Mesenchymal stem cell (in vitro differentiated cells and primary cell): ENCODE results near the gene TNFSF13.

Experiments used
- DNase-seq: peaks from one replicate; pipeline ENCODE4 v3.0.0-alpha.2; 2013
- H2AFZ ChIP-seq: one replicate; pipeline ENCODE4 v1.6.1; 2013; ENCODE audit warnings: low read depth, mild to moderate bottlenecking, control low read depth, inconsistent platforms, low read length, moderate library complexity
- H2AK5ac ChIP-seq: 2 replicates; pipeline ENCODE4 v1.6.1; 2013; ENCODE audit warnings: low read length, moderate library complexity, mild to moderate bottlenecking, inconsistent platforms; ENCODE audit not compliant: severe bottlenecking
- H2BK120ac ChIP-seq: one replicate; pipeline ENCODE4 v1.6.1; 2013; ENCODE audit warnings: low read depth, mild to moderate bottlenecking, inconsistent platforms, low read length, moderate library complexity
- H2BK12ac ChIP-seq, 2 experiments: one replicate each; pipeline ENCODE4 v1.6.1; 2013; ENCODE audit warnings: inconsistent platforms in 2 of 2, low read length in 2 of 2, mild to moderate bottlenecking in 2 of 2, moderate library complexity in 2 of 2, control low read depth in 1 of 2
- H2BK15ac ChIP-seq: one replicate; pipeline ENCODE4 v1.6.1; 2013; ENCODE audit warnings: mild to moderate bottlenecking, low read depth, inconsistent platforms; ENCODE audit not compliant: poor library complexity, severe bottlenecking
- H2BK5ac ChIP-seq: 2 replicates; pipeline ENCODE4 v1.6.1; 2013; ENCODE audit warnings: low read depth, mild to moderate bottlenecking, low read length, control low read depth, inconsistent platforms; ENCODE audit not compliant: poor library complexity, severe bottlenecking
- H3K14ac ChIP-seq, 2 experiments: one replicate each; pipeline ENCODE4 v1.6.1; 2013; ENCODE audit warnings: inconsistent platforms in 2 of 2, low read length in 2 of 2, control low read depth in 1 of 2, mild to moderate bottlenecking in 1 of 2, moderate library complexity in 1 of 2
- H3K18ac ChIP-seq, 2 experiments: one replicate each; pipeline ENCODE4 v1.6.1; 2013; ENCODE audit warnings: inconsistent platforms in 2 of 2, low read length in 2 of 2, control low read depth in 1 of 2, low read depth in 1 of 2, mild to moderate bottlenecking in 1 of 2
- H3K23ac ChIP-seq, 2 experiments: one replicate each; pipeline ENCODE4 v1.6.1; 2013; ENCODE audit warnings: inconsistent platforms in 2 of 2, low read length in 2 of 2, mild to moderate bottlenecking in 2 of 2, moderate library complexity in 2 of 2, control low read depth in 1 of 2
- H3K27ac ChIP-seq: 2 replicates; pipeline ENCODE4 v1.5.1; 2013; ENCODE audit warnings: mild to moderate bottlenecking, moderate library complexity, low read length, control low read depth, inconsistent platforms; ENCODE audit not compliant: poor library complexity, severe bottlenecking
- H3K27me3 ChIP-seq, 2 experiments: 2 replicates each; pipeline versions ENCODE4 v1.6.1 to v1.7.0; 2013; ENCODE audit warnings: low read length in 2 of 2, mild to moderate bottlenecking in 2 of 2, moderate library complexity in 2 of 2, control low read depth in 1 of 2, inconsistent platforms in 1 of 2; ENCODE audit not compliant: control insufficient read depth in 1 of 2, insufficient read depth in 1 of 2
- H3K36me3 ChIP-seq, 2 experiments: 2 replicates each; pipeline versions ENCODE4 v1.6.1 to v1.7.0; 2013; ENCODE audit warnings: low read length in 2 of 2, control low read depth in 1 of 2, inconsistent platforms in 1 of 2, low read depth in 1 of 2, mild to moderate bottlenecking in 1 of 2; ENCODE audit not compliant: insufficient read depth in 2 of 2, control insufficient read depth in 1 of 2
- H3K4ac ChIP-seq, 2 experiments: one replicate each; pipeline ENCODE4 v1.6.1; 2013; ENCODE audit warnings: inconsistent platforms in 2 of 2, low read length in 2 of 2, mild to moderate bottlenecking in 2 of 2, moderate library complexity in 2 of 2, control low read depth in 1 of 2, low read depth in 1 of 2
- H3K4me1 ChIP-seq: 2 replicates; pipeline ENCODE4 v1.6.1; 2013; ENCODE audit warnings: low read depth, low read length, control low read depth; ENCODE audit not compliant: control insufficient read depth, insufficient read depth
- H3K4me2 ChIP-seq: 2 replicates; pipeline ENCODE4 v1.6.1; 2013; ENCODE audit warnings: low read length, mild to moderate bottlenecking, inconsistent platforms; ENCODE audit not compliant: poor library complexity, severe bottlenecking
- H3K4me3 ChIP-seq, 2 experiments: 2 replicates each; pipeline versions ENCODE4 v1.5.1 to v1.7.0; 2013; ENCODE audit warnings: low read length in 2 of 2, mild to moderate bottlenecking in 2 of 2, control low read depth in 1 of 2, low read depth in 1 of 2; ENCODE audit not compliant: insufficient read depth in 1 of 2
- H3K79me1 ChIP-seq: replicated peaks from 2 replicates; pipeline ENCODE4 v1.6.1; 2013; ENCODE audit warnings: mild to moderate bottlenecking, control low read depth, low read length, inconsistent platforms; ENCODE audit not compliant: poor library complexity, severe bottlenecking
- H3K9ac ChIP-seq: 2 replicates; pipeline ENCODE4 v1.7.0; 2013; ENCODE audit warnings: mild to moderate bottlenecking, low read length, moderate library complexity
- H3K9me3 ChIP-seq: 2 replicates; pipeline ENCODE4 v1.7.0; 2013; ENCODE audit warnings: mild to moderate bottlenecking, low read length; ENCODE audit not compliant: control insufficient read depth
- H4K8ac ChIP-seq: one replicate; pipeline ENCODE4 v1.6.1; 2013; ENCODE audit warnings: inconsistent platforms, mild to moderate bottlenecking, low read length, moderate library complexity
- H4K91ac ChIP-seq: one replicate; pipeline ENCODE4 v1.6.1; 2013; ENCODE audit warnings: mild to moderate bottlenecking, low read length, inconsistent platforms
- WGBS: methylation state at CpG from one replicate; pipeline ENCODE4 v1.1.7; 2013; ENCODE audit warnings: mixed read lengths; 5-methylcytosine and 5-hydroxymethylcytosine counted together

The TNFSF13 gene

DNA sequence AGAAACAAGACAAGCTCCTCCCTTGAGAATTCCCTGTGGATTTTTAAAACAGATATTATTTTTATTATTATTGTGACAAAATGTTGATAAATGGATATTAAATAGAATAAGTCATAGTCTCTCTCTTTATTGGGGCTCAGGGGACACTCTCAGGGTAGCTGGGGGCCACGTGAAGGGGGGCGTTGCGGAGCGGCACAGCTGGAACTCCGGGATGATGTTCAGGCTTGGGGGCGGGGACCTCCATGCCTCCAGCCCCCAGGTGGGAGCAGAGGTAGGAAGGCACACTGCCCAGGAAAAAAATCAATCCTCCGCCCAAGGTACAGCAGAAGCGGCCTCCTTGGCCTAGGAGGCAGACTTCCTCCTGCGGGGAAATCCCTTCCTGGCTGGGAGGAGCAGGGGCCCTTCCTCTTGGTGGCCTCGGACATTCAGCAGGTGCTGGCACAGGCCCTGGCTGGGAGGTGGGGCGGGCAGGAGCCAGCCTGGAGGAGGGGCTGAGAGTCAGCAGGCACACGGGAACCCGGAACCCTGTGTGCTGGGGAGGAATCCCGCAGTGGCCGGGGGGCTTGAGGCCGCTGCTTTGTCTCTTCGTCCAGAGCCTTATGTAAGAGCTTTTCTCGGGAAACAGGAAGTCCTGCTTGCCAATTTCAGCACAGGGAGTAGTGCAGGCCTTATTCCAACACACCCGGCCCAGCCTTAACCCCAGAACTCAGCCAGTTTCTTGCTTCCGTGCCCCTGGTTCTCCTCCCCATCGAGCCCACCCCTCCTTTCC is 591 bp upstream of the TNFSF13 start:
- Histone ChIP-seq H3K9me3 (no peaks in the 10 kb centered on the region), H3K27ac (no peak overlapping the region), H3K14ac (no peak overlapping the region), H3K4ac (no peak overlapping the region), H3K4me2 (peak overlapping the region; percentile 39), H4K91ac (peak overlapping the region; percentile 19), H2BK120ac (no peak overlapping the region), H3K36me3 (peaks cover 6% of the 10 kb centered on the region in 2 experiments), H3K79me1 (no peaks in the 10 kb centered on the region), H2BK5ac (no peak overlapping the region), H3K23ac (no peak overlapping the region), H2AK5ac (peak overlapping the region; percentile 9), H3K18ac (no peak overlapping the region), H3K27me3 (no peaks in the 10 kb centered on the region), H4K8ac (peak overlapping the region; percentile 86), H2AFZ (peak overlapping the region; percentile 1), H2BK12ac (peak overlapping the region in 1 of 2 experiments; percentile 32), H3K4me1 (peaks cover 15% of the 10 kb centered on the region), H3K9ac (peak overlapping the region; percentile 85), H2BK15ac (no peak overlapping the region), H3K4me3 (peak overlapping the region in 1 of 2 experiments; percentile 55)
- no peak for DNase-seq
- WGBS: 36% methylated on average over 21 of the region's 21 CpGs

DNA sequence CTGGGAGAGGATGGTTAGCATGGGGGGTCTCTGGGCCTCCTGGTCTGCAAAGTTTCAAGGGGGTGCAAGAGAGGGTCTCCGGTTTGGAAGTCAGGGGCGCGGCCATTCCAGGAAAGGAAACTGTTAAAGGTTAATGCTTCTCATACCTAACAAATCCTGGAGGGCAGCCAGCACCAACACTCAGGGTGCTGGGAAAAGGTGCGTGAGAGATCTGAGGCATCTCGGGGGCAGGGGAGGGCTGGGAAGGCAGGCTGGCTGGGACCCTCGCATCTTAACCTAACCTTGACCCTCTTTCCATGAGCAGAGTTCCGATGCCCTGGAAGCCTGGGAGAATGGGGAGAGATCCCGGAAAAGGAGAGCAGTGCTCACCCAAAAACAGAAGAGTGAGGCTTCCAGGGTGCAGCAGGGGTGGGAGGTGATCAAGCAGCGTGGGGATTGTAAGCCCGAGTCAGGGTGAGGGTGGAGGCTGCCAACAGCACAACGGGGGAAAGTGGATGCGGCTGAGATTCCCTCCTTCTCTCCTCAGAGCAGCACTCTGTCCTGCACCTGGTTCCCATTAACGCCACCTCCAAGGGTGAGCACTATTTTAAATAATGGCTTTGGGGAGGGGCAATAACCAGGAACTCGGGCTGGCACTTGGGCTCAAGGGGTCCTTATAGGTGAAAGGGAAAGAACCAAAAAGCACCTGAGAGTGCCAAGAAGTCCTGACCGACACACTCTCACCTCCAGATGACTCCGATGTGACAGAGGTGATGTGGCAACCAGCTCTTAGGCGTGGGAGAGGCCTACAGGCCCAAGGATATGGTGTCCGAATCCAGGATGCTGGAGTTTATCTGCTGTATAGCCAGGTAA is 996 bp downstream of the TNFSF13 start:
- Histone ChIP-seq H2AK5ac (no peak overlapping the region), H3K18ac (no peak overlapping the region), H3K79me1 (peaks cover 6% of the 10 kb centered on the region), H3K27me3 (no peaks in the 10 kb centered on the region), H3K23ac (no peak overlapping the region), H3K4ac (no peak overlapping the region), H2BK12ac (no peak overlapping the region), H3K9ac (peak overlapping the region; percentile 85), H3K27ac (no peak overlapping the region), H2BK5ac (no peak overlapping the region), H3K4me2 (no peak overlapping the region), H3K4me1 (peaks cover 25% of the 10 kb centered on the region), H3K36me3 (peaks cover 9 to 14% of the 10 kb centered on the region in 2 experiments), H3K9me3 (no peaks in the 10 kb centered on the region), H2BK15ac (no peak overlapping the region), H2BK120ac (no peak overlapping the region), H4K8ac (no peak overlapping the region), H3K4me3 (peak overlapping the region in 1 of 2 experiments; percentile 96), H2AFZ (no peak overlapping the region), H4K91ac (no peak overlapping the region), H3K14ac (no peak overlapping the region)
- no peak for DNase-seq
- 91% methylated on average over 13 of the region's 18 CpGs for WGBS

DNA sequence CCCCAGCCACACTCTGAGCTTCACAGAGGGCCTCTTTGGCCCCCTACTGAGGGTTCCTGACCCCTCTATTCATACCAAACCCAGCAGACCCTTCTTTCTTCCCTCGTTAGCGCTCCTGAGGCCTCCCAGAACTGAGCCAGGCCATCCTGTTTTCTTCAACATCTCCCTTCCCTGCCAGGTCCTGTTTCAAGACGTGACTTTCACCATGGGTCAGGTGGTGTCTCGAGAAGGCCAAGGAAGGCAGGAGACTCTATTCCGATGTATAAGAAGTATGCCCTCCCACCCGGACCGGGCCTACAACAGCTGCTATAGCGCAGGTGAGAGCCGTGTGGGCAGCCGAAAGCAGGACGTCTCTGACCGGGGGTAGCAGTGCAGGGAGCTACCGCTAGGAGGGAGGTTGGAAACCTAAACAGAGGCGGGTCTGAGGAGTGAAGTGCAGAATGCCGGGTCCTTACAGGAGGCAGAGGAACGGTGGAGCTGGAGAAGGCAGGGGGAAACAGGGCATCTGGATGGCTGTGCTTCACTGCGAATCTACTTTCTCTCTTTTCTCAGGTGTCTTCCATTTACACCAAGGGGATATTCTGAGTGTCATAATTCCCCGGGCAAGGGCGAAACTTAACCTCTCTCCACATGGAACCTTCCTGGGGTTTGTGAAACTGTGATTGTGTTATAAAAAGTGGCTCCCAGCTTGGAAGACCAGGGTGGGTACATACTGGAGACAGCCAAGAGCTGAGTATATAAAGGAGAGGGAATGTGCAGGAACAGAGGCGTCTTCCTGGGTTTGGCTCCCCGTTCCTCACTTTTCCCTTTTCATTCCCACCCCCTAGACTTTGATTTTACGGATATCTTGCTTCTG is 1.9 kb downstream of the TNFSF13 start:
- WGBS: 18% methylated on average over 17 of the region's 22 CpGs
- Histone ChIP-seq H3K14ac (no peak overlapping the region), H3K4me1 (peaks cover 26% of the 10 kb centered on the region), H2AFZ (no peak overlapping the region), H2BK12ac (no peak overlapping the region), H3K9ac (peak overlapping the region; percentile 85), H3K9me3 (no peaks in the 10 kb centered on the region), H4K91ac (no peak overlapping the region), H2AK5ac (no peak overlapping the region), H3K36me3 (peaks cover 17 to 22% of the 10 kb centered on the region in 2 experiments), H4K8ac (peak overlapping the region; percentile 56), H3K23ac (no peak overlapping the region), H2BK120ac (no peak overlapping the region), H2BK5ac (no peak overlapping the region), H3K18ac (peak overlapping the region in 1 of 2 experiments; percentile 54), H3K4me2 (peak overlapping the region; percentile 82), H3K27ac (peak overlapping the region; percentile 30), H3K27me3 (no peaks in the 10 kb centered on the region), H3K4me3 (peak overlapping the region in 1 of 2 experiments; percentile 96), H3K79me1 (peaks cover 13% of the 10 kb centered on the region), H2BK15ac (no peak overlapping the region), H3K4ac (peak overlapping the region in 1 of 2 experiments; percentile 30)
- DNase-seq: peak; percentile 72
